Testis (tissue), 2 donors: ENCODE measurements around the gene XXYLT1.

Experiments
- CTCF ChIP-seq, 3 experiments: fragments of 450-650 bp in 2 of 3; fragments of 200-600 bp in 1 of 3; sonication (generic) in 1 of 3; IDR thresholded peaks; one replicate each; pipeline ENCODE4 v1.5.1; 2016 to 2019; ENCODE audit warnings: antibody characterized with exemption in 3 of 3, mild to moderate bottlenecking in 2 of 3, moderate library complexity in 1 of 3
- POLR2A ChIP-seq: fragments of 450-650 bp; IDR thresholded peaks from one replicate; pipeline ENCODE4 v1.6.1; 2017; ENCODE audit warnings: antibody characterized with exemption, mild to moderate bottlenecking, moderate library complexity

- no peak for TF ChIP-seq POLR2A
- no peak for TF ChIP-seq CTCF (IDR thresholded peaks at IDR 0.05)
These were observed 135.0 kb downstream of the XXYLT1 start for GRCh38 chr3:195135917-195136316.
